K562 (cell line): ENCODE results near the gene NELL1.

Experiments used
- ARID4B ChIP-seq: sonication (generic); formaldehyde crosslinking; IDR thresholded peaks from 2 replicates; pipeline ENCODE4 v1.8.0; 2022; ENCODE audit warnings: mild to moderate bottlenecking, missing genetic modification reagents
- CHD2 ChIP-seq: IDR thresholded peaks from 2 replicates; pipeline ENCODE4 v1.6.1; 2011; ENCODE audit warnings: low read depth, low read length
- HDAC6 ChIP-seq: IDR thresholded peaks from 2 replicates; pipeline ENCODE4 v1.6.1; 2012; ENCODE audit warnings: low read depth, mild to moderate bottlenecking, control low read depth, inconsistent platforms, low read length, moderate library complexity
- KDM5B ChIP-seq: fragments of 200-600 bp; sonication (generic); IDR thresholded peaks from 2 replicates; pipeline ENCODE4 v1.6.1; 2012; ENCODE audit warnings: low read depth, mild to moderate bottlenecking, moderate library complexity, low read length, control low read depth, inconsistent platforms; ENCODE audit not compliant: insufficient replicate concordance
- PREB ChIP-seq: sonication (generic); formaldehyde crosslinking; IDR thresholded peaks from 2 replicates; pipeline ENCODE4 v1.8.1; 2023; ENCODE audit warnings: mild to moderate bottlenecking, missing genetic modification reagents
- ZNF224 ChIP-seq: sonication (generic); formaldehyde crosslinking; IDR thresholded peaks from 2 replicates; pipeline ENCODE4 v1.8.0; 2022; ENCODE audit warnings: mild to moderate bottlenecking, missing genetic modification reagents

- TF ChIP-seq KDM5B (no peak), CHD2 (no peak), ZNF224 (CRISPR knock-in tag) (no peak), ARID4B (no peak), PREB (CRISPR knock-in tag) (no peak), HDAC6 (no peak)
Observed at GRCh38 chr11:20719821-20720220, 50.4 kb downstream of the NELL1 start.
